Psoas muscle (tissue), 8 donors: ENCODE results near the gene RAD51B. TPM values are rescaled to one million over a fixed set of nuclear protein-coding genes. Genes with fewer than 3 reads are reported as not detected.

ENCODE experiments used
- ATAC-seq, 4 donors: fragments of 200-7000 bp; cut with Tn5 transposase; one replicate each; pipeline ENCODE4 v1.9.1; 2020; ENCODE audit warnings: moderate library complexity in 3 of 4, mild to moderate bottlenecking in 2 of 4
- DNase-seq, 2 donors: peaks; one replicate each; pipeline ENCODE4 v3.0.0-alpha.2; 2020
- H3K27ac ChIP-seq: fragments of 200-600 bp; one replicate; pipeline ENCODE4 v1.8.0; 2022
- H3K27me3 ChIP-seq, 3 donors: fragments of 200-600 bp in 1 of 3; one replicate each; pipeline versions ENCODE4 v1.6.1 to v1.8.0; 2013 to 2022; ENCODE audit warnings: low read length in 2 of 3, mild to moderate bottlenecking in 2 of 3, moderate library complexity in 1 of 3; ENCODE audit not compliant: insufficient read depth in 3 of 3
- H3K36me3 ChIP-seq, 2 donors: fragments of 200-600 bp in 1 of 2; one replicate each; pipeline versions ENCODE4 v1.6.1 to v1.8.0; 2013 to 2022; ENCODE audit warnings: low read depth in 1 of 2, mild to moderate bottlenecking in 1 of 2, moderate library complexity in 1 of 2; ENCODE audit not compliant: insufficient read depth in 1 of 2
- H3K4me1 ChIP-seq: fragments of 200-600 bp; one replicate; pipeline ENCODE4 v1.8.0; 2022
- H3K4me3 ChIP-seq: fragments of 200-600 bp; one replicate; pipeline ENCODE4 v1.8.0; 2022; ENCODE audit warnings: mild to moderate bottlenecking
- H3K9me3 ChIP-seq: fragments of 200-600 bp; one replicate; pipeline ENCODE4 v1.8.0; 2022
- CTCF ChIP-seq: fragments of 200-600 bp; IDR thresholded peaks from one replicate; pipeline ENCODE4 v1.8.0; 2022; ENCODE audit warnings: antibody characterized with exemption
- WGBS, 3 donors: extraction: QIAGEN DNeasy Blood & Tissue Kit; methylation state at CpG; one replicate each; pipeline versions ENCODE4 v1.1.6 to v1.1.7; 2013; 5-methylcytosine and 5-hydroxymethylcytosine counted together
- intact Hi-C, 2 donors: fragments of 100-400 bp; cut with DNase I; formaldehyde crosslinking; loops; one replicate each; pipeline versions ENCODE4 v1.11.0 to v1.14.2; 2022
- polyA plus RNA-seq, 3 donors: library from polyadenylated mRNA; stranded (reverse); fragments of 200-250 nt; gene quantifications; one replicate each; pipeline ENCODE4 v1.2.3, GENCODE V29; 2013
- total RNA-seq, 4 donors: library from RNA; stranded (reverse); fragmentation: NEBNext Ultra II Directional in 2 of 4; extraction: Animal tissue kit (Norgen Biotek cat#: 25700) in 2 of 4; gene quantifications; one replicate each; pipeline versions ENCODE4 v1.2.1 to v1.2.4, GENCODE V29; 2021 to 2023
- donor health status: healthy with polysubstance abuse.
- donor health status: DM: no; HTN: no; CAD: no; lungs with moderate emphysema.
- donor health status: Bipolar disorder and iron deficiency.
- donor health status: healthy.
- donor health status: DM: yes; HTN: yes; CAD: no.
- donor health status: DM: no; HTN: no; CAD: no.
- donor health status: DM: no; HTN: no; CAD: no.
- donor health status: DM: yes; HTN: yes; CAD: no.

The RAD51B gene
- total and polyA plus RNA-seq, 7 donors: 0.60 to 7.2 (median 2.2) TPM

GRCh38 chr14:68417009-68417650 is 597.6 kb downstream of the RAD51B start:
- no peaks in the 10 kb centered on the region for H3K9me3 ChIP-seq
- no peak for DNase-seq
- ATAC-seq: no peak
- intact Hi-C loops: no loop called here
- no peak for TF ChIP-seq CTCF
- WGBS, 3 donors: 77 to 79% (median 78%) methylated on average over 5 of the region's 5 CpGs
- H3K27me3 ChIP-seq: no peaks in the 10 kb centered on the region
- no peak overlapping the region for H3K27ac ChIP-seq
- no peaks in the 10 kb centered on the region for H3K36me3 ChIP-seq
- H3K4me3 ChIP-seq: no peak overlapping the region
- no peaks in the 10 kb centered on the region for H3K4me1 ChIP-seq

- Histone ChIP-seq H3K9me3 (no peaks in the 10 kb centered on the region), H3K4me3 (no peak overlapping the region), H3K27ac (no peak overlapping the region), H3K36me3 (no peaks in the 10 kb centered on the region), H3K4me1 (no peaks in the 10 kb centered on the region), H3K27me3 (no peaks in the 10 kb centered on the region)
- intact Hi-C loops: no loop called here
- DNase-seq (no peak), ATAC-seq (no peak)
- TF ChIP-seq CTCF: no peak
- WGBS, 3 donors: 62 to 70% (median 68%) methylated on average over 3 of the region's 3 CpGs
These were observed 598.9 kb downstream of the RAD51B start for GRCh38 chr14:68418174-68419118.

GRCh38 chr14:68420350-68420749 is 600.8 kb downstream of the RAD51B start:
- Histone ChIP-seq H3K27me3 (peaks cover 0 to 2% (median 0%) of the 10 kb centered on the region in 3 donors), H3K4me1 (no peaks in the 10 kb centered on the region), H3K4me3 (no peak overlapping the region), H3K36me3 (no peaks in the 10 kb centered on the region), H3K9me3 (no peaks in the 10 kb centered on the region), H3K27ac (no peak overlapping the region)
- DNase-seq (no peak), ATAC-seq (no peak)
- 72 to 87% (median 77%) methylated on average over 5 of the region's 5 CpGs for WGBS, 3 donors
- no peak for TF ChIP-seq CTCF
- intact Hi-C loops: no loop called here

- no peak overlapping the region for H3K4me3 ChIP-seq
- H3K4me1 ChIP-seq: no peaks in the 10 kb centered on the region
- ATAC-seq (no peak), DNase-seq (no peak)
- H3K27ac ChIP-seq: no peak overlapping the region
- 82 to 95% (median 95%) methylated on average over 3 of the region's 3 CpGs for WGBS, 3 donors
- H3K27me3 ChIP-seq: peaks cover 0 to 2% (median 0%) of the 10 kb centered on the region in 3 donors
- intact Hi-C loops: no loop called here
- no peak for TF ChIP-seq CTCF
- no peaks in the 10 kb centered on the region for H3K36me3 ChIP-seq
- H3K9me3 ChIP-seq: no peaks in the 10 kb centered on the region
These were observed 601.5 kb downstream of the RAD51B start for GRCh38 chr14:68421116-68421515.
